ENCODE measurements around the gene DGKI.

DGKI gene

DNA sequence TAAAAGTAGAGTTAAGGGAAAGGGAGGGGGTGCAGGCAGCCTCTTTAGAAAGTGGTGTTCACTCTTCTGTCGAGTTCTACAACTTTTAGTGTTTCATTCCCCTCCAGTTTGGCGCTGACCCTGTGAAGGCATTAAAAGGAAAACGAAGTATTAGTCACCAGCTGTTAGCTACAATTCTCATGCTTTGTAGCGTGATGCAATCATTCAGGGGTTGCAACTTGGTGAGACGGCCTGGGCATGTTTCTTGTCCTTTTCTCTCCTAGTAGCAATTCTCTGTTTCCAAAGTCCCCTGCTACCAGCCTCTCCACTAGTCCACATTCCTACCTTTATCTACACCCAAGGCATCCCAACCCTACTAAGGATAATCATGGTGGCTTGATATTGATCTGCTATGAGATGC, 33.7 kb upstream of the DGKI start:
- Histone ChIP-seq H3K27me3 (ENCODE audit: low read length) (no peaks in the 10 kb centered on the region), H3K9me3 (ENCODE audit: insufficient read depth, low read length) (no peaks in the 10 kb centered on the region), H3K36me3 (ENCODE audit: low read length) (no peaks in the 10 kb centered on the region), H3K9ac (ENCODE audit: low read length) (no peak overlapping the region), H3F3A (ENCODE audit: insufficient read depth) (no peaks in the 10 kb centered on the region), H3K9me2 (replicated peaks; ENCODE audit: insufficient read depth, low read length) (no peaks in the 10 kb centered on the region), H3K79me2 (ENCODE audit: insufficient read depth, low read length) (no peaks in the 10 kb centered on the region), H3K4me2 (ENCODE audit: low read depth, low read length, poor library complexity, severe bottlenecking) (no peak overlapping the region), H3K4me3 (ENCODE audit: insufficient read depth, low read length, poor library complexity, severe bottlenecking) (no peak overlapping the region), H4K20me1 (ENCODE audit: low read depth, low read length) (no peaks in the 10 kb centered on the region), H2AFZ (ENCODE audit: low read depth, low read length, severe bottlenecking) (no peak overlapping the region), H3K27ac (ENCODE audit: low read depth, low read length) (no peak overlapping the region)
- TF ChIP-seq, protein P1, sequence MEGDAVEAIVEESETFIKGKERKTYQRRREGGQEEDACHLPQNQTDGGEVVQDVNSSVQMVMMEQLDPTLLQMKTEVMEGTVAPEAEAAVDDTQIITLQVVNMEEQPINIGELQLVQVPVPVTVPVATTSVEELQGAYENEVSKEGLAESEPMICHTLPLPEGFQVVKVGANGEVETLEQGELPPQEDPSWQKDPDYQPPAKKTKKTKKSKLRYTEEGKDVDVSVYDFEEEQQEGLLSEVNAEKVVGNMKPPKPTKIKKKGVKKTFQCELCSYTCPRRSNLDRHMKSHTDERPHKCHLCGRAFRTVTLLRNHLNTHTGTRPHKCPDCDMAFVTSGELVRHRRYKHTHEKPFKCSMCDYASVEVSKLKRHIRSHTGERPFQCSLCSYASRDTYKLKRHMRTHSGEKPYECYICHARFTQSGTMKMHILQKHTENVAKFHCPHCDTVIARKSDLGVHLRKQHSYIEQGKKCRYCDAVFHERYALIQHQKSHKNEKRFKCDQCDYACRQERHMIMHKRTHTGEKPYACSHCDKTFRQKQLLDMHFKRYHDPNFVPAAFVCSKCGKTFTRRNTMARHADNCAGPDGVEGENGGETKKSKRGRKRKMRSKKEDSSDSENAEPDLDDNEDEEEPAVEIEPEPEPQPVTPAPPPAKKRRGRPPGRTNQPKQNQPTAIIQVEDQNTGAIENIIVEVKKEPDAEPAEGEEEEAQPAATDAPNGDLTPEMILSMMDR (IDR thresholded peaks at IDR 0.05; ENCODE audit: insufficient read depth, low read length, poor library complexity, severe bottlenecking), result no peak
- no peak for TF ChIP-seq EZH2phosphoT487 (conservative IDR thresholded peaks at IDR 0.05; ENCODE audit: low read length)

DNA sequence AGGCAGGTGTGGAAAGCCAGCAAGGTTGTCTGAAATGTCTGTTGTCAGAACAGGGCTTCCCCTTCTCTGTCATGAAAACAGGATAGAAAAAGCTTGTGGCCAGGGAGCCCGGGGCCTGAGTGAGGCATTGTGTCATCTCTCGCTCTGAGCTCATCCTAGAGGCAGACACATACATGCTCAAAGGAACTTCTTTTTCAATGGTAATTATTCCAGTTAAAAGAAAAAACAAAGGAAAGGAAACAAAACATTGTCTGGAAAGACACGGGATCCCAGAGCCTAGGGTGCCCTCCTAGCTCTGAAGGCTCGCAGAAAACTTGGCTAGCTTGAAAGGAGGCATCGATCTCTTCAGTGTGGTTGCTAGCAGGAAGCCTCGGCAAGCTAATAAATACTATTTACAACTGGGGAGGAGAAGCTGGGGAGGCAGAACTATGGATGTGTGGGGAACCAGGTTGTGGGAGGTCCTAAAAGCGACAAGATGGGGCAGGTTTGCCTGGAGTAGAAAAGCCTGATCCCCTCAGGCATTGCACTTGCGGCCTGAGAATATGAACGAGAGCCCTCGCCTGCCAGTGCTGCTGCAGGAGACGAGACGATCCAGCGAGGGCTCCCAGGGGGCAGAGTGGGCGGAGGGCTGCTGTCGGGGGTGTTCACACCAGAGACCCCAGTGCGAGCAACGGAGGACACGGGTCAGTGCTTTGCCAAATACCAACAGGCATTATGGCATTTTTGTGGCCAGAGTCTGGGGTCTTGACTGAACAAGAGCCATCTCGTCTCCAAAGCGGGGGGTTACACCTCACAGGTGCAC, 32.8 kb upstream of the DGKI start:
- H3K79me2 ChIP-seq (ENCODE audit: insufficient read depth, low read length), result no peaks in the 10 kb centered on the region
- no peaks in the 10 kb centered on the region for H3K9me2 ChIP-seq (replicated peaks; ENCODE audit: insufficient read depth, low read length)
- no peaks in the 10 kb centered on the region for H4K20me1 ChIP-seq (ENCODE audit: low read depth, low read length)
- no peak overlapping the region for H3K4me2 ChIP-seq (ENCODE audit: low read depth, low read length, poor library complexity, severe bottlenecking)
- H3K9me3 ChIP-seq (ENCODE audit: insufficient read depth, low read length), result no peaks in the 10 kb centered on the region
- no peaks in the 10 kb centered on the region for H3K36me3 ChIP-seq (ENCODE audit: low read length)
- H3K4me3 ChIP-seq (ENCODE audit: insufficient read depth, low read length, poor library complexity, severe bottlenecking), result no peak overlapping the region
- no peaks in the 10 kb centered on the region for H3K27me3 ChIP-seq (ENCODE audit: low read length)
- H3K9ac ChIP-seq (ENCODE audit: low read length), result no peak overlapping the region
- H3F3A ChIP-seq (ENCODE audit: insufficient read depth), result no peaks in the 10 kb centered on the region
- no peak overlapping the region for H2AFZ ChIP-seq (ENCODE audit: low read depth, low read length, severe bottlenecking)
- TF ChIP-seq, protein P1 (IDR thresholded peaks at IDR 0.05; ENCODE audit: insufficient read depth, low read length, poor library complexity, severe bottlenecking), result no peak
- no peak for TF ChIP-seq EZH2phosphoT487 (conservative IDR thresholded peaks at IDR 0.05; ENCODE audit: low read length)
- H3K27ac ChIP-seq (ENCODE audit: low read depth, low read length), result no peak overlapping the region

DNA sequence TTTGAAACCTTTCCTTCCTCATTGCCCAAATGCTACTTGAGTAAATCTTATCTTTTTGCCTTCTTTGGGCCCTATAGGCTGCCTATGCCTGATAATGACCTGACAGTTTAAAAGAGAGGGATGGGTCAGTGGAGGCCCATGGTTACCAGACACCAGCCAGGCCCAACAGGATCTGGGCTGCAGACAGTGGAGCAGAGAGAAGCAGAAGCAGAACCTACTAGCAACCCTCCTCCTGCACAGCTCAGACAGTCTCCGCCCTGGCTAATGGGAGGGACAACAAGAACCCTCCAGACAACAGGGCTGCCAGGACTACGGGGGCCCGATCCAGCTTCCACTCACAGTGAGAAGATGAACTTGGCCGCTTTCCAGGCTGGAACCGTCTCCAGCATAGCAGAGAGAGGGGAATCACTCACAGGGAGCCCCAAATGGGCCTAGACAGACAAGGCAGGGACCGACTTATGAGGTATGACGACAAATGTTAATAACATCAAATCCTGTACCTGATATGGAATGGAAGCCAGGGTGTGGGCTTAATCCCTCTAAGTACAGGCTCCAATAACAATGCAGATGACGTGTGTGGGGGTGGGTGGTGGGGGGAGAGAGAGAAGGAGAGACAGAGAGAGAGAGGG, 31.7 kb upstream of the DGKI start:
- no peak overlapping the region for H3K9ac ChIP-seq (ENCODE audit: low read length)
- TF ChIP-seq, protein P1 (IDR thresholded peaks at IDR 0.05; ENCODE audit: insufficient read depth, low read length, poor library complexity, severe bottlenecking), result no peak
- TF ChIP-seq EZH2phosphoT487 (conservative IDR thresholded peaks at IDR 0.05; ENCODE audit: low read length), result no peak
- H3F3A ChIP-seq (ENCODE audit: insufficient read depth), result no peaks in the 10 kb centered on the region

More for the DNA sequence above, 31.7 kb upstream of the DGKI start:
- Histone ChIP-seq H2AFZ (ENCODE audit: low read depth, low read length, severe bottlenecking) (no peak overlapping the region), H3K4me3 (ENCODE audit: insufficient read depth, low read length, poor library complexity, severe bottlenecking) (no peak overlapping the region), H3K79me2 (ENCODE audit: insufficient read depth, low read length) (no peaks in the 10 kb centered on the region), H3K27me3 (ENCODE audit: low read length) (no peaks in the 10 kb centered on the region), H3K27ac (ENCODE audit: low read depth, low read length) (no peak overlapping the region), H4K20me1 (ENCODE audit: low read depth, low read length) (no peaks in the 10 kb centered on the region), H3K4me2 (ENCODE audit: low read depth, low read length, poor library complexity, severe bottlenecking) (no peak overlapping the region), H3K9me2 (replicated peaks; ENCODE audit: insufficient read depth, low read length) (no peaks in the 10 kb centered on the region), H3K9me3 (ENCODE audit: insufficient read depth, low read length) (no peaks in the 10 kb centered on the region), H3K36me3 (ENCODE audit: low read length) (no peaks in the 10 kb centered on the region)
